Measurements from ENCODE around the gene FSTL1. TPM values are rescaled to one million over a fixed set of nuclear protein-coding genes. Genes with fewer than 3 reads are reported as not detected.

The FSTL1 gene
- total and polyA plus RNA-seq, 7 experiments from 2014 or later: 0.05 to 0.58 (median 0.29) TPM; not detected in 3

DNA sequence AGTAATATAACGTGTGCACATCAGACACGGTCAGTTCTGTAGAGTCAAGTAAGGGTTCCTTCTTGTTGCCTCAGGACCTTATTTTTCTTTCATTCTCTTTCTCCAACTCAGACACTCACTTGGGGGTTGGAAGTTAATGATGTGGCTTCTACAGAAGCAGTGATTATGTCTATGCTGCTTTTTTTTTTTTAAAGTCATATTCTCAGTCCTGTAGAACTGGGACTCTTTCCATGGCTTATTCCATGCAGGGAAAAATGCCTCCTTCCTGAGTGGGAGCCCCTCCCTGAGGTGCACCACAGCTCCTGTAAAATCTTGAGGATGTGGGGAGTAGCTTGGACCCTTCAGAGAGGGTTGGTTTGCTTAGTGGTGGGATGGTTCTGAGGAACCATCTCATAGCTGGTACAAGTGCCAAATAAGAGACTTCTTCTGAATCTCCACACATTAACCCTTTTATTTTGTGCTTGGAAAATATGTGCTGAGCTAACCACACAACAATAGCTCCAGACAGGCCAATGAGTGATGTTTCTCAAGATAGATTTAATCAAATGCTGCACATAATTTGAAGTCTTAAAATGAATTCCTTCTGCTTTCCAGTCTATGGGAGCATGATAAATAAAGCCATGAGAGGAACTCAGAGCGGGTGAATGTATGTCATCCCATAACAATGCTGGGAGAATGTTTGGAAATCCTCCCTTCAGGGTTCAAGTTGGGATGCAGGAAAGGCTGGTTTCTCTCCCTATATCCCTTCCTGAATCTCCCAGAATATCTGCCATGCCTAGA is 23.3 kb upstream of the FSTL1 start:
- intact Hi-C loops (cut with micrococcal nuclease): no loop called here
- Mint-ChIP-seq H3K4me1 (no peaks in the 10 kb centered on the region), H3K4me3 (no peak overlapping the region), H3K9me3 (peaks cover 0 to 4% (median 0%) of the 10 kb centered on the region in 11 donors), H3K27ac (no peak overlapping the region), H3K27me3 (peaks cover 13 to 24% (median 17%) of the 10 kb centered on the region in 5 donors), H3K36me3 (no peaks in the 10 kb centered on the region)
- no peak for ATAC-seq
- Histone ChIP-seq H3K27me3 (ENCODE audit: control insufficient read depth in 2 of 2, insufficient read depth in 2 of 2, low read length in 2 of 2) (no peaks in the 10 kb centered on the region), H3K27ac (ENCODE audit: low read depth, low read length) (no peak overlapping the region), H3K4me3 (ENCODE audit: low read length) (no peak overlapping the region), H3K9me3 (ENCODE audit: control insufficient read depth in 2 of 3, low read length in 3 of 3) (no peaks in the 10 kb centered on the region), H3K4me1 (ENCODE audit: control insufficient read depth in 2 of 2, insufficient read depth in 2 of 2, low read length in 2 of 2) (no peaks in the 10 kb centered on the region), H3K36me3 (ENCODE audit: control insufficient read depth in 2 of 3, insufficient read depth in 3 of 3, low read length in 3 of 3) (no peaks in the 10 kb centered on the region)
- no peak for DNase-seq
- ChIA-PET POLR2A (no interaction called here), CTCF (no interaction called here)

DNA sequence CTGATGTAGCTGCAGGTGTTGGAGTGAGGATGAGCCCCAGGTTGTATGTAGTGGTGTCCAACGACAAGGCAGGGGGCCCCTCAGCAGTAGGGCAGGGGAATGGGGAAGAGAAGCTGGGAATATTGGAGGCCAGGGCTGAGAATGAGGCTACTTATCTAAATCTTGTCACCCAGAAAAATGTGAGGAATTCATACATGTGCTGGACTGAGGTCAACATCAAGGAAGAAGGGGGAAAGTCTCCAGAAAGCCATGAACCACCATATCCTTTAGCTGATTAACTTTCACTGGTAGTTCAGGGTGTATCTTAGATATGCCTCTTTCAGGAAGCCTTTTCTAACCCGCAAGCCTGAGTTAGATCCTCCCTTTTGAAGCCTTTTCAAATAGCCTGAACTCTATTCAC is 22.6 kb upstream of the FSTL1 start:
- no peak overlapping the region for H3K4me3 Mint-ChIP-seq
- H3K27ac Mint-ChIP-seq: no peak overlapping the region
- peaks cover 0 to 4% (median 0%) of the 10 kb centered on the region in 11 donors for H3K9me3 Mint-ChIP-seq
- no peaks in the 10 kb centered on the region for H3K27me3 ChIP-seq (ENCODE audit: control insufficient read depth in 2 of 2, insufficient read depth in 2 of 2, low read length in 2 of 2)
- ATAC-seq: no peak
- H3K9me3 ChIP-seq (ENCODE audit: control insufficient read depth in 2 of 3, low read length in 3 of 3): no peaks in the 10 kb centered on the region
- H3K27me3 Mint-ChIP-seq: peaks cover 15 to 31% (median 18%) of the 10 kb centered on the region in 5 donors
- no peaks in the 10 kb centered on the region for H3K36me3 ChIP-seq (ENCODE audit: control insufficient read depth in 2 of 3, insufficient read depth in 3 of 3, low read length in 3 of 3)
- H3K27ac ChIP-seq (ENCODE audit: low read depth, low read length): no peak overlapping the region
- DNase-seq: no peak
- H3K4me1 ChIP-seq (ENCODE audit: control insufficient read depth in 2 of 2, insufficient read depth in 2 of 2, low read length in 2 of 2): no peaks in the 10 kb centered on the region
- intact Hi-C loops (cut with micrococcal nuclease): no loop called here
- no peaks in the 10 kb centered on the region for H3K36me3 Mint-ChIP-seq
- no peak overlapping the region for H3K4me3 ChIP-seq (ENCODE audit: low read length)
- no peaks in the 10 kb centered on the region for H3K4me1 Mint-ChIP-seq
- POLR2A ChIA-PET: no interaction called here
- CTCF ChIA-PET: no interaction called here

- Histone ChIP-seq H3K27me3 (ENCODE audit: control insufficient read depth in 2 of 2, insufficient read depth in 2 of 2, low read length in 2 of 2) (no peaks in the 10 kb centered on the region), H3K9me3 (ENCODE audit: control insufficient read depth in 2 of 3, low read length in 3 of 3) (no peaks in the 10 kb centered on the region), H3K4me1 (ENCODE audit: control insufficient read depth in 2 of 2, insufficient read depth in 2 of 2, low read length in 2 of 2) (no peaks in the 10 kb centered on the region), H3K4me3 (ENCODE audit: low read length) (no peak overlapping the region), H3K36me3 (ENCODE audit: control insufficient read depth in 2 of 3, insufficient read depth in 3 of 3, low read length in 3 of 3) (no peaks in the 10 kb centered on the region), H3K27ac (ENCODE audit: low read depth, low read length) (no peak overlapping the region)
- ChIA-PET CTCF (no interaction called here), POLR2A (no interaction called here)
- intact Hi-C loops (cut with micrococcal nuclease): no loop called here
- no peaks in the 10 kb centered on the region for H3K36me3 Mint-ChIP-seq
- no peak overlapping the region for H3K27ac Mint-ChIP-seq
- H3K4me1 Mint-ChIP-seq: no peaks in the 10 kb centered on the region
- no peak overlapping the region for H3K4me3 Mint-ChIP-seq
- DNase-seq (no peak), ATAC-seq (no peak)
- peaks cover 18 to 31% (median 22%) of the 10 kb centered on the region in 5 donors for H3K27me3 Mint-ChIP-seq
- H3K9me3 Mint-ChIP-seq: peaks cover 0 to 4% (median 0%) of the 10 kb centered on the region in 11 donors
These were observed 21.5 kb upstream of the FSTL1 start for GRCh38 chr3:120472121-120472844.

DNA sequence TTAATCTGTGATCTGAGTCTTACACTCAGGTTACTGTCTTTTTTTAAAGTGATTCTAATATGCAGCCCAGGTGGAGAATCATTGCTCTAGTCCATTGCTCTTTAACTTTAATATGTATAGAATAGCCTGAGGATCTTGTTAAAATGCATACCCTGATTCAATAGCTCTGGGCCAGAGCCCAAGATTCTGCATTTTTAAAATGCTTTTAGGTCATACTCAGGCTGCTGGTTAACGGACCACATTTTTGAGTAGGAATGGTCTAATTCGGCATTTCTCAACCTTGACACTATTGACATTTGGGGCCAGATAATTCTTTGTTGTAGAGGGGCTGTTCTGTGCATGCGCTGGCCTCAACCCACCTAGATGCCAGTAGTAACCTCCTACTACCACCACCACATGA is 20.9 kb upstream of the FSTL1 start:
- no peaks in the 10 kb centered on the region for H3K4me1 ChIP-seq (ENCODE audit: control insufficient read depth in 2 of 2, insufficient read depth in 2 of 2, low read length in 2 of 2)

GRCh38 chr3:120470870-120471269 is 20.1 kb upstream of the FSTL1 start:
- Mint-ChIP-seq H3K9me3 (peaks cover 0 to 4% (median 0%) of the 10 kb centered on the region in 11 donors), H3K27ac (no peak overlapping the region), H3K4me3 (no peak overlapping the region), H3K27me3 (peaks cover 20 to 24% (median 22%) of the 10 kb centered on the region in 5 donors), H3K36me3 (no peaks in the 10 kb centered on the region), H3K4me1 (no peaks in the 10 kb centered on the region)
- ATAC-seq: no peak
- Histone ChIP-seq H3K27ac (ENCODE audit: low read depth, low read length) (no peak overlapping the region), H3K4me3 (ENCODE audit: low read length) (no peak overlapping the region), H3K9me3 (ENCODE audit: control insufficient read depth in 2 of 3, low read length in 3 of 3) (no peaks in the 10 kb centered on the region), H3K36me3 (ENCODE audit: control insufficient read depth in 2 of 3, insufficient read depth in 3 of 3, low read length in 3 of 3) (no peaks in the 10 kb centered on the region), H3K4me1 (ENCODE audit: control insufficient read depth in 2 of 2, insufficient read depth in 2 of 2, low read length in 2 of 2) (no peaks in the 10 kb centered on the region), H3K27me3 (ENCODE audit: control insufficient read depth in 2 of 2, insufficient read depth in 2 of 2, low read length in 2 of 2) (no peaks in the 10 kb centered on the region)
- intact Hi-C loops (cut with micrococcal nuclease): no loop called here
- ChIA-PET POLR2A (no interaction called here), CTCF (no interaction called here)
- DNase-seq: no peak

More for the DNA sequence above, 20.9 kb upstream of the FSTL1 start:
- no peaks in the 10 kb centered on the region for H3K4me1 Mint-ChIP-seq
- no peak overlapping the region for H3K4me3 ChIP-seq (ENCODE audit: low read length)
- no peaks in the 10 kb centered on the region for H3K9me3 ChIP-seq (ENCODE audit: control insufficient read depth in 2 of 3, low read length in 3 of 3)
- peaks cover 0 to 4% (median 0%) of the 10 kb centered on the region in 11 donors for H3K9me3 Mint-ChIP-seq
- CTCF ChIA-PET: no interaction called here
- H3K27ac ChIP-seq (ENCODE audit: low read depth, low read length): no peak overlapping the region
- POLR2A ChIA-PET: no interaction called here
- ATAC-seq (no peak), DNase-seq (no peak)
- no peaks in the 10 kb centered on the region for H3K36me3 Mint-ChIP-seq
- H3K4me3 Mint-ChIP-seq: no peak overlapping the region
- H3K36me3 ChIP-seq (ENCODE audit: control insufficient read depth in 2 of 3, insufficient read depth in 3 of 3, low read length in 3 of 3): no peaks in the 10 kb centered on the region
- no peaks in the 10 kb centered on the region for H3K27me3 ChIP-seq (ENCODE audit: control insufficient read depth in 2 of 2, insufficient read depth in 2 of 2, low read length in 2 of 2)
- intact Hi-C loops (cut with micrococcal nuclease): no loop called here
- H3K27me3 Mint-ChIP-seq: peaks cover 18 to 24% (median 22%) of the 10 kb centered on the region in 5 donors
- H3K27ac Mint-ChIP-seq: no peak overlapping the region

GRCh38 chr3:120469882-120470301 is 19.1 kb upstream of the FSTL1 start:
- no peaks in the 10 kb centered on the region for H3K36me3 ChIP-seq (ENCODE audit: control insufficient read depth in 2 of 3, insufficient read depth in 3 of 3, low read length in 3 of 3)
- POLR2A ChIA-PET: no interaction called here
- no peaks in the 10 kb centered on the region for H3K4me1 ChIP-seq (ENCODE audit: control insufficient read depth in 2 of 2, insufficient read depth in 2 of 2, low read length in 2 of 2)
- H3K27ac Mint-ChIP-seq: no peak overlapping the region
- no peak overlapping the region for H3K4me3 Mint-ChIP-seq
- no peak overlapping the region for H3K27ac ChIP-seq (ENCODE audit: low read depth, low read length)
- H3K4me1 Mint-ChIP-seq: no peaks in the 10 kb centered on the region
- CTCF ChIA-PET: no interaction called here
- intact Hi-C loops (cut with micrococcal nuclease): no loop called here
- no peaks in the 10 kb centered on the region for H3K9me3 ChIP-seq (ENCODE audit: control insufficient read depth in 2 of 3, low read length in 3 of 3)
- ATAC-seq (no peak), DNase-seq (no peak)
- H3K36me3 Mint-ChIP-seq: no peaks in the 10 kb centered on the region
- H3K27me3 Mint-ChIP-seq: peaks cover 17 to 24% (median 22%) of the 10 kb centered on the region in 5 donors
- peaks cover 0 to 4% (median 0%) of the 10 kb centered on the region in 11 donors for H3K9me3 Mint-ChIP-seq
- H3K4me3 ChIP-seq (ENCODE audit: low read length): no peak overlapping the region
- no peaks in the 10 kb centered on the region for H3K27me3 ChIP-seq (ENCODE audit: control insufficient read depth in 2 of 2, insufficient read depth in 2 of 2, low read length in 2 of 2)

All from naive thymus-derived CD4-positive, alpha-beta T cell (primary cell).